Measurements from ENCODE around the gene MYO3B.

Gene MYO3B

DNA sequence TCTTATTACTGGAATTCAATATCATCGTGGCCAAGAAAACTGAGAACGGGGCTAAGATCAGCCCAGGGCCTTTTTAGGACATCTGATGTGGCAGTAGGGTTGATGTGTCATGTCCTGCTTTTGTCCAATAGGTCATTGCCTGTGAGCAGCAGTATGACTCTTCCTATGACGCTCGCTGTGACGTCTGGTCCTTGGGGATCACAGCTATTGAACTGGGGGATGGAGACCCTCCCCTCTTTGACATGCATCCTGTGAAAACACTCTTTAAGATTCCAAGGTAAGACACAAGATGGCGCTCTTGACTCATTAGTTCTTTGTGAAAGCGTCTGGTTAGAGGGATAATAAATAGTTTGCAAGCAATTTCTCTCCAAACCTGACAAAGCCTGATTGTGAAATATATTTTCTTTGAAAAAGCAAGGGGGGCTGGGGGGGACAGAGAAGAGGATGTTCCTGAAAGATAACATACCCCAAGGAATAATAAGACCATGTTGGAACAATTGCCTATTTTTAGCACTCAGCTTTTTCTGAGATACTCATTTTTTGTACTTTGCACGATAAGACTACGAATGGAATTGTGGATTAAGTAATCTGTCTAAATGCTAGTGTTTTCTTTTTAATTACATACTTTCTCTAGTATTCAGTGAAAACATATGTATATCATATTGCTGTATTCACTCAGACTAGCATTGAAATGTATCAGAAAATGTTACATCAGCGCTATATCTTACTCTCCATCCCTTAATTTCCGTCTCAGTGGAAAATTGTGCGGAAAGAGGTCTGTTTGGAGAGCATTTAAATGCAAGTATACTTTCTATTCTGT, 58.1 kb downstream of the MYO3B start:
- CTCF ChIA-PET, result interaction anchor here (0.7 to 2.1 kb wide), 8 partner anchors 8 to 638 kb away, joined by 3 to 10 read pairs (median 4); no protein-coding TSS in a partner anchor
- no peak overlapping the region for H3K4me3 ChIP-seq (ENCODE audit: low read depth, low read length)
- POLR2A ChIA-PET, result no interaction called here
- DNase-seq (ENCODE audit: low read depth, low spot score), result no peak
- TF ChIP-seq, protein P1, sequence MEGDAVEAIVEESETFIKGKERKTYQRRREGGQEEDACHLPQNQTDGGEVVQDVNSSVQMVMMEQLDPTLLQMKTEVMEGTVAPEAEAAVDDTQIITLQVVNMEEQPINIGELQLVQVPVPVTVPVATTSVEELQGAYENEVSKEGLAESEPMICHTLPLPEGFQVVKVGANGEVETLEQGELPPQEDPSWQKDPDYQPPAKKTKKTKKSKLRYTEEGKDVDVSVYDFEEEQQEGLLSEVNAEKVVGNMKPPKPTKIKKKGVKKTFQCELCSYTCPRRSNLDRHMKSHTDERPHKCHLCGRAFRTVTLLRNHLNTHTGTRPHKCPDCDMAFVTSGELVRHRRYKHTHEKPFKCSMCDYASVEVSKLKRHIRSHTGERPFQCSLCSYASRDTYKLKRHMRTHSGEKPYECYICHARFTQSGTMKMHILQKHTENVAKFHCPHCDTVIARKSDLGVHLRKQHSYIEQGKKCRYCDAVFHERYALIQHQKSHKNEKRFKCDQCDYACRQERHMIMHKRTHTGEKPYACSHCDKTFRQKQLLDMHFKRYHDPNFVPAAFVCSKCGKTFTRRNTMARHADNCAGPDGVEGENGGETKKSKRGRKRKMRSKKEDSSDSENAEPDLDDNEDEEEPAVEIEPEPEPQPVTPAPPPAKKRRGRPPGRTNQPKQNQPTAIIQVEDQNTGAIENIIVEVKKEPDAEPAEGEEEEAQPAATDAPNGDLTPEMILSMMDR (IDR thresholded peaks at IDR 0.05; ENCODE audit: insufficient read depth, low read length, missing control alignments), result peak; percentile 21

DNA sequence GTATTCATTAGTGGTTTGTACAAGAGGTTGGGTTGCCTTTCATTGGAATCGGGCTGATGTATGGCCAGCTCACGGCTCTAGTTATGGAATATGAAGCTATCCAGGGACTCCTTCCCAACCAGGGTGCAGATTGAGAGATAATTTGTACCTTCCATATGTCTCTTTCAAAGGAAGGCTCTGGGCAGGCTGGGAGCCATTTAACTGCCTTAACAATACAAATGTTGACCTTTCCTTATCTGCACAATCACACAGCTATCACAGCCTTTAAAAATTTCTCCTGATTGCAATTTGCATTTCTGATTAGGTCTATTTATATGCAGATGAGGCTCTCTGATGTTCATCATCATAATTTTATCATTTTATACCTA, 58.7 kb downstream of the MYO3B start:
- DNase-seq (ENCODE audit: low read depth, low spot score), result no peak
- H3K4me3 ChIP-seq (ENCODE audit: low read depth, low read length), result no peak overlapping the region
- ChIA-PET CTCF (interaction anchor here (1.3 to 2.1 kb wide), 3 partner anchors 8 to 576 kb away, joined by 4 to 10 read pairs (median 4); no protein-coding TSS in a partner anchor), POLR2A (no interaction called here)
- TF ChIP-seq, protein P1 (IDR thresholded peaks at IDR 0.05; ENCODE audit: insufficient read depth, low read length, missing control alignments), result no peak

DNA sequence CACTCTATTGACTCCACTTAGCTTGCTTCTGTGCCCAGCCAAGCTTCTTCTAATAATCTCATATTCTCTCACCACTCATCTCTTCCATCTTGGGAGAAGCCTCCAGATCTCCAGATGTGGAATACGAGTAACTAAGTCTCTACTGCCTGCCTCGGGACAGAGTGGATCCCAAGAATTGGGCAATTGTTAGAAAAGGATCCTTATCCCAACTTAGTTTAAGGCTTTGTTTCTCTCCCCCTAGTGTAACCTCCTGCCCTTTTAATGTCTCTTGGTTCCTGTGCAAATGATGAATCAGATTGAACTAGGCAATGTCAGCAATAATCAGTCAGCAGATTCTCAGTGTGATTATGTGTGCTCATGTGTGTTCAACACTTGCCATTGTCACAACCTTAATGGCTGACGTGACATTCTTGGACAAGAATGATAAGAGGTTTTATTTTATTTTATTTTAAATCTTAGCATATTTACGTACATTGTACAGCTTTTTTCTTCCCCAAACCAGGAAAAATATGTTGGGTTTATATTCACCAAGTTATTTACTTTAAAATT, 59.7 kb downstream of the MYO3B start:
- ChIA-PET POLR2A (no interaction called here), CTCF (interaction anchor here (1.5 to 2.1 kb wide), 2 partner anchors 9 to 575 kb away, joined by 4 to 10 read pairs; no protein-coding TSS in a partner anchor)
- TF ChIP-seq, protein P1 (IDR thresholded peaks at IDR 0.05; ENCODE audit: insufficient read depth, low read length, missing control alignments), result no peak
- H3K4me3 ChIP-seq (ENCODE audit: low read depth, low read length), result no peak overlapping the region
- no peak for DNase-seq (ENCODE audit: low read depth, low spot score)

DNA sequence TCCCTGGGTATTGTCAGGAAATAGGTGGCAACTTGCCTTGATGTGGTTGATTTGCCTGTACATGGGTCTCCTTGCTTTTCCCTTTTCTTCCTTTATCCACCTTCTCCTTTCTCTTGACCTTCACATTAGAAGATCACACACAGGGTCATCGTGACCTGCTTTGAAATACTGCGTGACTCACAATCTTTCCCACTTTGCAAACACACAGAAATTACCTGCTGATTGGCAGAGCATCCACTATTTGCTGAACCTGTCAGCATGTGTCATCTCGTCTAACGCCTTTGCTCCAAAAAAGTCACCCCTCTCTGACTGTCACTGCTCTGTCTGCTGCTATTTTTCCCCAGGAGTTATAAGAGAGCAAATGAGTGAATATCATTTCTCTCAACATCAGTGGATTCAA, 60.8 kb downstream of the MYO3B start:
- TF ChIP-seq, protein P1 (IDR thresholded peaks at IDR 0.05; ENCODE audit: insufficient read depth, low read length, missing control alignments), result no peak
- ChIA-PET CTCF (no interaction called here), POLR2A (no interaction called here)
- no peak for DNase-seq (ENCODE audit: low read depth, low spot score)
- H3K4me3 ChIP-seq (ENCODE audit: low read depth, low read length), result no peak overlapping the region

DNA sequence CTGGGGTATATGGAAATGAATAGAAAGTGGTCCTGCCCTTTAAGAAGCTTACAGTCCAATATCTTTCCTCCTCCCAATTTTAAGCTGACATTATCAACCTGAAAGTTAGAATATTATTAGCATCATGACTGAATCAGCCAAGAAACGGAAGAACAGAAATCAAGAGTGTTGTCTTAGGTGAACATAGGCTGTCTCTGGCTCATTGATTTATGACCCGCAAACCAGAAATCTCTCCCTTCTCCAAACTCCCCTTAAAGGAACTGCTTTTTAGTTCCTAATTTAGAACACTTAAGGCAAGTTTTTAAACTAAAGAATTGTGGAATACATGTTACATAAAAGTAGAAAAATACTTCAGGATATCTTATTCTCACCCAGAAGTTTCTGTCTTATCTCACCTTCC, 62.7 kb downstream of the MYO3B start:
- TF ChIP-seq, protein P1 (IDR thresholded peaks at IDR 0.05; ENCODE audit: insufficient read depth, low read length, missing control alignments), result no peak
- ChIA-PET POLR2A (no interaction called here), CTCF (no interaction called here)
- no peak overlapping the region for H3K4me3 ChIP-seq (ENCODE audit: low read depth, low read length)
- no peak for DNase-seq (ENCODE audit: low read depth, low spot score)

DNA sequence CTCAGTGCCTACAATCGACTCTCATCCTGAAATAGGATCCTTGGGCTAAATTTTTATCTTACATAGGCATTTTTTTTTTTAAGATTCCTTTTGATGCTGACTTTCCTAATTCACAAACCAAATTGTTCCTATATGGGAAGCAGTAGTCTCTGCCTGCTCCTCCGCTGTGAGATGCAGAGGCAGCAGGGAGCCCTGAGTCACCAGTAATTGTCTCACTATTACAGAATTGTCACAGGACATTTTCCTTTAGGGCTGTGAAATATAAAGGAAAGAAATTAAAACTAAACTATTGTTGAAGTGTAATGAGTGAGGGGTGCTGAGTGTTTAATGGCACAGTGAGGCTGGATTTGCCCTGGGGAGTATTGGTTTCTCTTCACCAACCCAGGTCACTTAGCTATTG, 63.8 kb downstream of the MYO3B start:
- no peak overlapping the region for H3K4me3 ChIP-seq (ENCODE audit: low read depth, low read length)
- DNase-seq (ENCODE audit: low read depth, low spot score), result no peak
- TF ChIP-seq, protein P1 (IDR thresholded peaks at IDR 0.05; ENCODE audit: insufficient read depth, low read length, missing control alignments), result no peak
- POLR2A ChIA-PET, result no interaction called here
- CTCF ChIA-PET, result interaction anchor here (1.3 kb wide), 1 partner anchor 9 kb away, joined by 3 read pairs; no protein-coding TSS in a partner anchor

Measured in AG04449 (cell line).